ENCODE results near the gene TRIM8.

TRIM8 gene

DNA sequence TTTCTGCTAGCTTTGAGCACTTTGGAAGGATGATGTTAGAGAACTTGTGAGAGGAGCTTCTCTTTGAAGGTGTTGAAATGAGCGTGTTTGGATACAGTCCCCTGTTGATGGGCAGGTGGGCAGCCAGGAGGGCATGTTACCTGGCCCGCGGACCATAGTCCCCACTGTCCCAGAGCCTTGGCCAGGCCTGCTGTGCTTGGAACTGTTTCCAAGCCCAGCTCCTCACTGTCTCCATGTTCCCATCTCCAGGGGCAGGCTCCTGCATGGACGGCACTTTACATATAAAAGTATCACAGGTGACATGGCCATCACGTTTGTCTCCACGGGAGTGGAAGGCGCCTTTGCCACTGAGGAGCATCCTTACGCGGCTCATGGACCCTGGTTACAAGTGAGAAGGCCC is 27.2 kb upstream of the TRIM8 start:
- no peak for DNase-seq

DNA sequence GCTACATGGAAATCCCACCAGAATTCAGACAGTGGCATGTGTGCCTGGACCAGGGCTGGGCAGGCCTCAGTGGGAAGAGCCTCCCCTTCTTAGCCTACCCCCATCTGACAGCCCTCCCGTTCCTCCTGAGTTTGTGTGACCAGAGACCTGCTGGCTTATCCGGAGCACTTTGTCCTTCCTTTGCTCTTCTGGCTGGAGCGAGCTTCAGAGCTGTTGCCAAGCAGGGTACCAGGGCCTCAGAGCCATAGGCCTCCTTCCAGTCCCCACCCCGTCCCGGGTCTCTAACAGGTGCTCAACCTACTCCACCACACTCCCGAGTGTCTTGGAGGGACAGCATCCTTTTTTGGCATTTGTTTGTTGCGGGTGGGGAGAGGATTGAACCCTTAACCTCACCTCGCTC is 26.5 kb upstream of the TRIM8 start:
- no peak for DNase-seq

- no peak for DNase-seq
Observed at GRCh38 chr10:102619281-102619981, 24.8 kb upstream of the TRIM8 start.

- no peak for DNase-seq
Observed at GRCh38 chr10:102620138-102620590, 24.1 kb upstream of the TRIM8 start.

DNA sequence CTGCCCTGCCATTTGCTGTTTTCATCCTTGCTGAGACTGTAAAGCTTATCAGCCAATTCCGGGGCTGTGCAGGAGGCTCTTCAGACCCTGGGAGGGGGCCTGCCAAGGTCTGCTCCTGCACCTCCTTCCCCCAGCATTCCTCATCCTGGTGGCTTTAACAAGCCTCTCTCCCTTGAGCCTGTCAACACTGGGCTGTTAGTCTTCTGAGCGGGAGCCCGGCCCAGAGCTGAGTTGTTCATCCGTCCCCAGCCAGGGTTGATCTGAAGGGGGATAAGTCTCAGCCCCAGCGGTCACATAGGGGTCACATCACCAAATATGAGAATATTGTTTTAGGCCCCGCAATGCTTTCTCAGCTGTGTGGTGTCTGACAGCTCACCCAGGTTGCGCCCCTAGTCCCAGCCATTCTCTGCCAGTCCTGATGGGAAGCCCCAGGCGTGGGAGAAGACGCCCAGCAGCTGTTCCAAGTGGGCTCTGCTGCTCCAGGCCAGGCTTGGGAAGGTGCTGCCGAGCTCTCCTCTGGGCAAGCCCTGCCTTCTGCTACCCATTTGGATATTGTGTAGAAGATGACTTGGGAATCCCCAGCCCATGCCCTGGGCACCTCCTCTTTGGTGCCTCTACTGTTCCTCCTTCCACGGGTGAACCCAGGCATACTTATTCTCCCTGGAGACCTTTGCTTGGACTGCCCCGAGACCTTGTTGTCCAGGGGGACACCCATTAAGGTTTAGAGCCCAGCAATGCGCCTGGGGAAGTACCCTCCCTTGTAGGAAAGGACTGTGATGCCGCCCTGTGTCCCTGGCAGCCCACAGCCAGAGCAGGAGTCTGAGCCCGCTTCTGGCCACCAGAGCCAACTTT is 23.5 kb upstream of the TRIM8 start:
- no peak for DNase-seq

GRCh38 chr10:102621443-102622325 is 22.6 kb upstream of the TRIM8 start:
- no peak for DNase-seq

DNA sequence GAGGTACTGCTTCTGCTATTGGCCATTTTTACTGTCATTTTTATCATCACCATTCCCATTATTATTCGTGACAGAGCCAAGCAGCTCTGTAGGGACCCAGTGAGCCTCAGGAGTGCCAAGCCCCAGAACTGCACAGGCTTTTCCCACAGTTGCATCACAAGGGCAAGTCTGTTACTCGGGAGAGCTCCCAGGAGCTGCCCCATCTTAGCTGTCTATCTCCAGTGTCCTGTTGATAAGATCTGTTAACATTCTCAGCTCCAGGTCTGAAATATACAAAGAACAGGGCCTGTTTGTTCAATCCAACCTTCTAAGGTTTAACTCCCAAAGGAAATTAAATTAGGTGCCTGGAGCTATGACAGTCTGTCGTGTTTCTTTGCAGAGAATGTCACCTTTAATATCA is 20.2 kb upstream of the TRIM8 start:
- no peak for DNase-seq

- DNase-seq: no peak
Observed at GRCh38 chr10:102624751-102625645, 19.3 kb upstream of the TRIM8 start.

- DNase-seq: no peak
Observed at GRCh38 chr10:102626026-102626685, 18.1 kb upstream of the TRIM8 start.

- DNase-seq: no peak
Observed at GRCh38 chr10:102627291-102627735, 17.0 kb upstream of the TRIM8 start.

DNA sequence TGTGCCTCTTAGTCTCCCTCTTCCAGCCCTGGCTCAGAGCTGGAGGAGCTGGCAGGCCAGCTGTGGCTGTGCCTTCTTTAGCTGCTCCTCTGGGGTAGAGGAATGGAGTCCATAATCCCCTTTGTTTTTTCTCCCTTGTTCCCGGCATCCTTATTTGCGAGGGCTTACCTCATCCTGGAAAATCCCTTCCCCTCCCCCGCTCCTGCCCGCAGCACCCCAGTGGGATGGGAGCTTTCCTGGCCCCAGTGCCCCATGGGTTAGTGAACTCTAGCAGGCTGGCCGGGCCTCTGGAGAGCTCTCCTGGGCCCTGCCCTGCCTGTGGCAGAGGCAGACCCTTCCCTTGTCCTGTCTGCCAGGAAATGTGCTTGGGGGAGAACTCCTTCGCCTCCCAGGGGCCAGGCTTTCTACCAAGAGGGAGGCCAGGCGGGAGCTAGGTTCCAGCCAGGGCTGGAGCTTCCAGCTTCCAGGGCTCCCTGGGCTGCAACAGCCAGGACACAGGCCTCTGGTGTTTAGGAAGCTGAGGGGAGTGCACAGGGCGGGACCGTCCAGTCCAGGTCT is 16.5 kb upstream of the TRIM8 start:
- DNase-seq: no peak

- DNase-seq: no peak
Observed at GRCh38 chr10:102628451-102628911, 15.8 kb upstream of the TRIM8 start.

DNA sequence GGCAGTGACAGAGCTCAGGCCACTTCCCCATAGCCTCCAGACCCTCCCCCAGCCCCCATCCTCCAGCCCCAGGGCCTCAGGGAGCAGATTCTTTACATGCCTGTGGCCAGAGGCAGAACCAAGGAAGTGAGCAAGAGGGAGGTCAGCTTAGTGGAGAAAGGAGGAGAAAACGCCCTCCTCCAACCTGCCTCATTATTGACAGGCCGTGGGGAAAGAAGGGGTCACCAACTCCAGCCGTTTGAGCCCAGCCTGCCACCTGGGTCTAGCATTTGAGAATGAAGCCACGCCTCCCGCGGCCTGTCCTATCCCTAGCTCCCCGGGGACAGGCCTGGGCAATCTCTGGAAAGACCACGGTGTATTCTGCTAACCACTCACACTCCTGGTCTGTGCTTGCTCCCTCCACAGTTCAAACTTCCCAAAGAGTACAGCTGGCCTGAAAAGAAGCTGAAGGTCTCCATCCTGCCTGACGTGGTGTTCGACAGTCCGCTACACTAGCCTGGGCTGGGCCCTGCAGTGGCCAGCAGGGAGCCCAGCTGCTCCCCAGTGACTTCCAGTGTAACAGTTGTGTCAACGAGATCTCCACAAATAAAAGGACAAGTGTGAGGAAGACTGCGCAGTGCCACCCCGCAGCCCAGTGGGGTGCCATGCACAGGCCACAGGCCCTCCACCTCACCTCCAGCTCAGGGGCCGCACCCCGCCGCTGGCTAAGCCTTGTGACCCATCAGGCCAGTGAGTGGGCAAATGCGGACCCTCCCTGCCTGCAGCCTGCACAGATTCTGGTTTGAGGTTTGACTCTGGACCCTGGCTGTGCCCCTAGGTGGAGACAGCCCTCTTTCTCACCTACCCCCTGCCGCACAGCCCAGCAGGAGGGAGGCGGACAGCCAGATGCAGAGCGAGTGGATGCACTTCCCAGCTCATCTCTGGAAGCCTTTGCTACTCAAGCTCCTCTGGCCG is 14.3 kb upstream of the TRIM8 start:
- no peak for DNase-seq

- DNase-seq: no peak
Observed at GRCh38 chr10:102630663-102631062, 13.6 kb upstream of the TRIM8 start.

DNA sequence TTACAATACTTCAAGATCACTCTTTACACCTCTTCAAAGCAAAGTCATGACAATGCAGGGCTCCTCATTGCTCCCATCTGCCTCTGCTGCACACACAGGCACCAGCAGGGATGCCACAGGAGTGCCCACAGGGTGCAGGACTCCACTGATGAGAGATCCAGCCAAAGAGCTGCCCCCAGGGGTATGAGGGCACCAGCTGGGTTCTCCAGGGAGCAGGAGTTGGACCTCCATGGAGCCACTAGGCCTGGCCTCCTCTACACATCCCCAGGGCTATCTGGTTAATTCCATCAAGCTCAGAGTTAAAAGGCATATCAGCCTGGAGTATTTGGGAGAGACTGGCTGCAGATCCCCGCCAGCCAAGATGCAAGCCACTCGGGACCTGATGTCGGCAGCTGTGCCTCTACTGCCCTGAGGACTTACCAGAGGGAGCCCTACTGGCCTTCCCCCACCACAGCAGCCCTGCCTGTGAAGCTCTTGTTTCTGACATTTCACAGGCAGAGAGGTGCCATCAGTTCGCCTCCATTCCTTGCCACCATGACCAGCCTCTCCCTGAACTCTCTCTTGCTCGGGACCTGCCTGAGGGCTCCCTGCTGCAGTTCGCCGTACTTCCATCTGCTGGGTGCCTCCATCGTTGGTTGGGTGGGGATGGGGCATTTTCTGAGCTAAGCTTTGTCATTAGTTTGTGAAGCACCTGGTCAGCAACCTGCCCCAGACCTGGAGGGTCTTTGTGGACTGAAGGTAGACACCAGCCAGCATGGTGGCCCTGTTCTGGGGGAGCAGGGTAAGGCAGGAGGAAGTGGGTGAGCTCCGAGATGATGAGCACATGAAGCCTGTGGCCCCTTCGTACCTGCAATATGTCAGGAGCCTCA is 12.5 kb upstream of the TRIM8 start:
- DNase-seq: no peak

- DNase-seq: no peak
Observed at GRCh38 chr10:102632394-102633111, 11.7 kb upstream of the TRIM8 start.

- DNase-seq: no peak
Observed at GRCh38 chr10:102633287-102633686, 11.0 kb upstream of the TRIM8 start.

- DNase-seq: no peak
Observed at GRCh38 chr10:102633848-102634247, 10.4 kb upstream of the TRIM8 start.

Measured in NCI-H1417 treated with DMSO at 0.1 percent for 48 hours (cell line).